ENCODE data around the gene SV2C.

The SV2C gene

DNA sequence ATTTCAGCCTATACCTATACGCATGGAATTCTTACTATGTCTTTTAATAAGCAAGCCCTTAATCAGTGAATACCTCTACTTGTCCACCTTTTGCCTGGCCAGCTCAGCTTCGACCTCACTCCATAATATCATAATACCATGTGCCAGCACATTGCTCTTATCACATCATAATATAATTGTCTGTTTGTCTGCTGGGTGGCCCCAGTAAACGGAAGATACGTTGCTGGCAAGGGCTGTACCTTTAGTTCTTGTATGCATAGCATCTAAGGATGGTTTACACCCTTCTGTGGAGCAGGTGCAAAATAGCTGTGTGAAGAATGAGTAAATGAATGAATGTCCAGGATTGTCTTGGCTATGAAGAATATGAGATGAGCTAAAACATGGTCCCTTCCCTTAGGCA lies 29.9 kb downstream of the SV2C start:
- Mint-ChIP-seq H3K4me3 (no peak overlapping the region), H3K4me1 (no peaks in the 10 kb centered on the region), H3K36me3 (ENCODE audit: low read depth) (no peaks in the 10 kb centered on the region), H3K27ac (no peak overlapping the region), H3K27me3 (ENCODE audit: low read depth) (peaks cover 21% of the 10 kb centered on the region), H3K9me3 (no peaks in the 10 kb centered on the region)
- TF ChIP-seq, protein P1, sequence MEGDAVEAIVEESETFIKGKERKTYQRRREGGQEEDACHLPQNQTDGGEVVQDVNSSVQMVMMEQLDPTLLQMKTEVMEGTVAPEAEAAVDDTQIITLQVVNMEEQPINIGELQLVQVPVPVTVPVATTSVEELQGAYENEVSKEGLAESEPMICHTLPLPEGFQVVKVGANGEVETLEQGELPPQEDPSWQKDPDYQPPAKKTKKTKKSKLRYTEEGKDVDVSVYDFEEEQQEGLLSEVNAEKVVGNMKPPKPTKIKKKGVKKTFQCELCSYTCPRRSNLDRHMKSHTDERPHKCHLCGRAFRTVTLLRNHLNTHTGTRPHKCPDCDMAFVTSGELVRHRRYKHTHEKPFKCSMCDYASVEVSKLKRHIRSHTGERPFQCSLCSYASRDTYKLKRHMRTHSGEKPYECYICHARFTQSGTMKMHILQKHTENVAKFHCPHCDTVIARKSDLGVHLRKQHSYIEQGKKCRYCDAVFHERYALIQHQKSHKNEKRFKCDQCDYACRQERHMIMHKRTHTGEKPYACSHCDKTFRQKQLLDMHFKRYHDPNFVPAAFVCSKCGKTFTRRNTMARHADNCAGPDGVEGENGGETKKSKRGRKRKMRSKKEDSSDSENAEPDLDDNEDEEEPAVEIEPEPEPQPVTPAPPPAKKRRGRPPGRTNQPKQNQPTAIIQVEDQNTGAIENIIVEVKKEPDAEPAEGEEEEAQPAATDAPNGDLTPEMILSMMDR (IDR thresholded peaks at IDR 0.05; ENCODE audit: unreplicated experiment in 3 of 3): no peak

- no peaks in the 10 kb centered on the region for H3K36me3 Mint-ChIP-seq (ENCODE audit: low read depth)
- H3K4me3 Mint-ChIP-seq: no peak overlapping the region
- no peak overlapping the region for H3K27ac Mint-ChIP-seq
- no peaks in the 10 kb centered on the region for H3K4me1 Mint-ChIP-seq
- no peaks in the 10 kb centered on the region for H3K9me3 Mint-ChIP-seq
- H3K27me3 Mint-ChIP-seq (ENCODE audit: low read depth): peaks cover 21% of the 10 kb centered on the region
- TF ChIP-seq, protein P1 (IDR thresholded peaks at IDR 0.05; ENCODE audit: unreplicated experiment in 3 of 3): no peak
These were observed 31.1 kb downstream of the SV2C start for GRCh38 chr5:76114179-76114851.

DNA sequence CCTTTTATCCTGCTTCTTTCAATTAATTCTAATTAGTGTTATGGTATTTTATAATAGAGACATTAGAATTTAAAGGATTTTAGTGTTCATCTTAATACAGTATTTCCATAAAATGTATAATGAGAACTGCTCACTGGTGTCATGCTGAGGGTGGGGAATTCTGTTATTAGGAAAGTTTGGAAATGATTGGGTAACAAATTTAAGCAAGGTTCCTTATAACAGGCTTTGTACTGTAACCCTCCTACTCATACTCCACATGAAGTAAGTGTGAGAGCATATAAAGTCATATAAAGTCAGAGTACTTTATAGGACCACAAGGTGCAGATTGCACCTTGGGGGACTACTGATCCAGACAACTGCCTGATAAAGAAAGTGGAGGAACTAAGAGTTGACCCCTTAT lies 42.2 kb downstream of the SV2C start:
- Mint-ChIP-seq H3K4me1 (no peaks in the 10 kb centered on the region), H3K27me3 (ENCODE audit: low read depth) (peaks cover under 1% of the 10 kb centered on the region), H3K36me3 (ENCODE audit: low read depth) (no peaks in the 10 kb centered on the region), H3K27ac (no peak overlapping the region), H3K4me3 (no peak overlapping the region), H3K9me3 (peaks cover 4% of the 10 kb centered on the region)
- TF ChIP-seq, protein P1 (IDR thresholded peaks at IDR 0.05; ENCODE audit: unreplicated experiment in 3 of 3): no peak

- peaks cover 4% of the 10 kb centered on the region for H3K27me3 Mint-ChIP-seq (ENCODE audit: low read depth)
- no peaks in the 10 kb centered on the region for H3K4me1 Mint-ChIP-seq
- H3K9me3 Mint-ChIP-seq: peaks cover 4% of the 10 kb centered on the region
- TF ChIP-seq, protein P1 (IDR thresholded peaks at IDR 0.05; ENCODE audit: unreplicated experiment in 3 of 3): no peak
- no peak overlapping the region for H3K27ac Mint-ChIP-seq
- no peaks in the 10 kb centered on the region for H3K36me3 Mint-ChIP-seq (ENCODE audit: low read depth)
- no peak overlapping the region for H3K4me3 Mint-ChIP-seq
These were observed 42.7 kb downstream of the SV2C start for GRCh38 chr5:76125888-76126287.

DNA sequence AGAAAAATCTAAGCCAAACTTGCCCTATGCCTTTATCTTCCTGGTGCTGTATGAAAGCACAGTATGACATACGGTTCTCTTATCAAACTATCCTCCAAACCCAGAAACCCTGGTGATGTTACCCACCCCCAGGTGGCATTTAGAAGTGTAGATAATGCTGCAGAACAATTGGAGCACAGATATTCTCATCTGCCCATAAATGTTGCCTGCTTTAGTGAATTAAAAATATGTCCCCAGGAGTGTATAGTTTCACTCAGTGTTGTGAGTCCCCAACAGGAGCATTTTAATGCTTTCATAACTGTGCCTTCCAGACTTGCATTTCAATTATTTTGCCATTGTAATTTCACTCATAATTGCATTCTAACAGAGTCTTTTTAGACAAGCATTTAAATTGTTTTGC lies 50.8 kb downstream of the SV2C start:
- no peaks in the 10 kb centered on the region for H3K4me1 Mint-ChIP-seq
- TF ChIP-seq, protein P1 (IDR thresholded peaks at IDR 0.05; ENCODE audit: unreplicated experiment in 3 of 3): no peak
- no peaks in the 10 kb centered on the region for H3K36me3 Mint-ChIP-seq (ENCODE audit: low read depth)
- peaks cover 17% of the 10 kb centered on the region for H3K27me3 Mint-ChIP-seq (ENCODE audit: low read depth)
- no peak overlapping the region for H3K27ac Mint-ChIP-seq
- H3K9me3 Mint-ChIP-seq: no peaks in the 10 kb centered on the region
- no peak overlapping the region for H3K4me3 Mint-ChIP-seq

- no peaks in the 10 kb centered on the region for H3K9me3 Mint-ChIP-seq
- H3K4me1 Mint-ChIP-seq: no peaks in the 10 kb centered on the region
- TF ChIP-seq, protein P1 (IDR thresholded peaks at IDR 0.05; ENCODE audit: unreplicated experiment in 3 of 3): no peak
- H3K27me3 Mint-ChIP-seq (ENCODE audit: low read depth): peaks cover 17% of the 10 kb centered on the region
- no peaks in the 10 kb centered on the region for H3K36me3 Mint-ChIP-seq (ENCODE audit: low read depth)
- H3K27ac Mint-ChIP-seq: no peak overlapping the region
- no peak overlapping the region for H3K4me3 Mint-ChIP-seq
These were observed 51.5 kb downstream of the SV2C start for GRCh38 chr5:76134646-76135045.

All from nephron (organoid).